Right atrium auricular region (tissue), 2 donors: ENCODE data around the gene KLHL2. TPM values are rescaled to one million over a fixed set of nuclear protein-coding genes. Genes with fewer than 3 reads are reported as not detected.

Experiments
- DNase-seq: peaks from one replicate; pipeline ENCODE4 v3.0.0-alpha.2; 2019; ENCODE audit warnings: low spot score
- H3K27ac ChIP-seq, 2 donors: fragments of 200-600 bp; sonication (generic); 1 replicate in 1 of 2; 2 replicates in 1 of 2; pipeline ENCODE4 v1.5.1; 2016 to 2019
- H3K27me3 ChIP-seq, 2 donors: fragments of 200-600 bp; sonication (generic); one replicate each; pipeline versions ENCODE4 v1.5.1 to v1.6.0; 2017 to 2019
- H3K36me3 ChIP-seq: fragments of 200-600 bp; sonication (generic); one replicate; pipeline ENCODE4 v1.5.1; 2016
- H3K4me1 ChIP-seq, 2 donors: fragments of 200-600 bp; sonication (generic); one replicate each; pipeline versions ENCODE4 v1.5.1 to v1.6.0; 2017 to 2019
- H3K4me3 ChIP-seq, 2 donors: fragments of 200-600 bp; sonication (generic); 1 replicate in 1 of 2; 2 replicates in 1 of 2; pipeline ENCODE4 v1.5.1; 2017 to 2019; ENCODE audit warnings: mild to moderate bottlenecking in 1 of 2, moderate library complexity in 1 of 2
- H3K9me3 ChIP-seq, 2 donors: fragments of 200-600 bp; sonication (generic); one replicate each; pipeline ENCODE4 v1.5.1; 2019
- CTCF ChIP-seq, 2 donors: fragments of 200-600 bp; sonication (generic); IDR thresholded peaks; one replicate each; pipeline ENCODE4 v1.5.1; 2019; ENCODE audit warnings: antibody characterized with exemption in 2 of 2
- total RNA-seq, 2 donors: library from RNA; depleted of rRNA; stranded (reverse); fragments of >200 nt; gene quantifications; one replicate each; pipeline ENCODE4 v1.1.0, GENCODE V29; 2016

The KLHL2 gene
- total RNA-seq, 2 donors from 2014 or later, result 7.6 to 9.0 TPM

GRCh38 chr4:165361810-165362209, 154.4 kb downstream of the KLHL2 start:
- Histone ChIP-seq H3K4me3 (no peak overlapping the region), H3K4me1 (no peaks in the 10 kb centered on the region), H3K9me3 (no peaks in the 10 kb centered on the region), H3K36me3 (no peaks in the 10 kb centered on the region), H3K27me3 (no peaks in the 10 kb centered on the region), H3K27ac (no peak overlapping the region)
- DNase-seq, result no peak
- no peak for TF ChIP-seq CTCF (IDR thresholded peaks at IDR 0.05)

GRCh38 chr4:165364452-165365080, 157.2 kb downstream of the KLHL2 start:
- no peaks in the 10 kb centered on the region for H3K27me3 ChIP-seq

DNA sequence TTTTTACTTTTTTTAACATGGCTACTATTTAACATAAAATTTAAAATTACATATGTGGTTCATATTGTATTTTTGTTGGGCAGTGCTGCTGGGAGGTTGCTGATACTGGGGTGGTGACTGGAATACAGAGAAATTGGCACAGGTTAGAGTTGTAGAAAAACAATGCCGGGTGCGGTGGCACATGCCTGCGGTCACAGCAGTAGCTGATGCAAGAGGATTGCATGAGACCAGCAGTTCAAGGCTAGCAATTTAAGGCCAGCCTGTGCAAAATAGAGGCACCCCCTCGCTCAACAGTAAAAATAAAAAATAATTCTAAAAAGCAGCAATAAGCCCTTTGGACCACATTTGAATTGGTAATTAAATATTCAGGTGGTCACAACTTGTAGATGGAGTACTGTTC, 159.7 kb downstream of the KLHL2 start:
- no peak for DNase-seq
- Histone ChIP-seq H3K9me3 (no peaks in the 10 kb centered on the region), H3K27ac (no peak overlapping the region), H3K4me3 (no peak overlapping the region), H3K27me3 (no peaks in the 10 kb centered on the region), H3K36me3 (no peaks in the 10 kb centered on the region), H3K4me1 (no peaks in the 10 kb centered on the region)
- no peak for TF ChIP-seq CTCF (IDR thresholded peaks at IDR 0.05)

More at GRCh38 chr4:165364452-165365080, 157.2 kb downstream of the KLHL2 start:
- no peak for TF ChIP-seq CTCF (IDR thresholded peaks at IDR 0.05)
- Histone ChIP-seq H3K4me3 (no peak overlapping the region), H3K27ac (no peak overlapping the region), H3K9me3 (no peaks in the 10 kb centered on the region), H3K36me3 (no peaks in the 10 kb centered on the region), H3K4me1 (no peaks in the 10 kb centered on the region)
- no peak for DNase-seq

GRCh38 chr4:165368114-165368513, 160.8 kb downstream of the KLHL2 start:
- Histone ChIP-seq H3K4me3 (no peak overlapping the region), H3K9me3 (no peaks in the 10 kb centered on the region), H3K27me3 (no peaks in the 10 kb centered on the region), H3K36me3 (no peaks in the 10 kb centered on the region), H3K27ac (no peak overlapping the region), H3K4me1 (no peaks in the 10 kb centered on the region)
- DNase-seq, result no peak
- no peak for TF ChIP-seq CTCF (IDR thresholded peaks at IDR 0.05)

- H3K9me3 ChIP-seq, result no peaks in the 10 kb centered on the region
- H3K27ac ChIP-seq, result no peak overlapping the region
- H3K4me3 ChIP-seq, result no peak overlapping the region
- H3K27me3 ChIP-seq, result no peaks in the 10 kb centered on the region
- no peak for DNase-seq
- H3K4me1 ChIP-seq, result no peaks in the 10 kb centered on the region
- no peaks in the 10 kb centered on the region for H3K36me3 ChIP-seq
- TF ChIP-seq CTCF (IDR thresholded peaks at IDR 0.05), result no peak
These were observed 161.2 kb downstream of the KLHL2 start for GRCh38 chr4:165368567-165368966.

DNA sequence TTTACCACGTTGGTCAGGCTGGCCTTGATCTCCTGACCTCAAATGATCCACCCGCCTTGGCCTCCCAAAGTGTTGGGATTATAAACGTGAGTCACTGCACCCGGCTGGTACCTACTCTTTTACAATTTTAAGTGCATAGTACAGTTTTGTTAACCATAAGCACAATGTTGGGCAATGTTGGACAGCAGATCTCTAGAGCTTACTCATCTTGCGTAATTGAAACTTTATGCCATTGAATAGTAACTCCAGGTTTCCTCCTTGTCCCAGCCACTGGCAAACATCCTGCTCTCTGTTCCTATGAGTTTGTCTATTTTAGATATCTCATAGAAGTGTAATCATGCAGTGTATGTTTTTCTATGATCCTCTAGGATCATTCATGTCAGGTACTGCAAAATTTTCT, 162.2 kb downstream of the KLHL2 start:
- no peak for DNase-seq
- H3K4me1 ChIP-seq, result no peaks in the 10 kb centered on the region
- H3K9me3 ChIP-seq, result peaks cover 0 to 6% of the 10 kb centered on the region in 2 donors
- no peaks in the 10 kb centered on the region for H3K27me3 ChIP-seq
- no peak overlapping the region for H3K4me3 ChIP-seq
- TF ChIP-seq CTCF (IDR thresholded peaks at IDR 0.05), result no peak
- H3K27ac ChIP-seq, result no peak overlapping the region
- no peaks in the 10 kb centered on the region for H3K36me3 ChIP-seq
